HG02610 (cell line): ENCODE results near the gene PRRG4.
"Not testable (repeated sequence)": the region's sequence is repeated elsewhere in the genome, so short reads cannot be mapped to it uniquely, and the experiment has no call there.

Experiments used
- ATAC-seq: cut with Tn5 transposase; IDR thresholded peaks from one replicate; pipeline ENCODE4 v1.9.1; 2021; ENCODE audit warnings: mild to moderate bottlenecking, moderate library complexity; ENCODE audit not compliant: unreplicated experiment

Gene PRRG4

GRCh38 chr11:32884023-32884422 is 54.3 kb downstream of the PRRG4 start:
- ATAC-seq = no peak

DNA sequence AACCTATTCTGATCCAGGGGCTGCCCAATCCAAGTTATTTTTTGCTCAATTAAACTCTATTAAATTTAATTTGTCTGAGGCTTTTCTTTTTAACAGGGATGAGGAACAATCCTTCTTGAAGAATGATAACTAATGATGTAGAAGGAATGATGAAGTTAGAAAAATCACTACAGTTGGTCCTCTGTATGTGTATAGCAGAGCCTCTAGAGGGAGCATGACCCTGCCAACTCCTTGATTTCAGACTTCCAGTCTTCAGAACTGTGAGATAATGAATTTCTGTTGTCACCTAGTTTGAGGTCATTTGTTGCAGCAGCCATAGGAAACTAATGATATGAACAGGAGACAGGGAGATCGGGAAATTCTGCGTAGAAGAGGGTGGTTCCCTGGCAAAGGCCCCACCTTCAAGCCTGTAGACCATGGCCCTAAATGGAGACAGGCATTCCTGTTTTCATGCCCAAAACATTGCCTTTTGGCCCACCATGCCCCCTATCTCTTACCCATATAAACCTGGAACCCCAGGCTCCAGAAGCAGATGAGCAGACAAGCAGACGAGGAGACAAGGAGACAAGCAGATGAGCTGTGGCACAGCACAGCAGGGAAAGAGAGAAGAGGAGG is 55.1 kb downstream of the PRRG4 start:
- ATAC-seq = no peak

GRCh38 chr11:32885556-32885955 is 55.8 kb downstream of the PRRG4 start:
- no peak for ATAC-seq

GRCh38 chr11:32886180-32886579 is 56.5 kb downstream of the PRRG4 start:
- ATAC-seq = no peak

GRCh38 chr11:32887707-32888383 is 58.1 kb downstream of the PRRG4 start:
- not testable (repeated sequence) for ATAC-seq

- not testable (repeated sequence) for ATAC-seq
Observed at GRCh38 chr11:32888384-32888710, 58.6 kb downstream of the PRRG4 start.

DNA sequence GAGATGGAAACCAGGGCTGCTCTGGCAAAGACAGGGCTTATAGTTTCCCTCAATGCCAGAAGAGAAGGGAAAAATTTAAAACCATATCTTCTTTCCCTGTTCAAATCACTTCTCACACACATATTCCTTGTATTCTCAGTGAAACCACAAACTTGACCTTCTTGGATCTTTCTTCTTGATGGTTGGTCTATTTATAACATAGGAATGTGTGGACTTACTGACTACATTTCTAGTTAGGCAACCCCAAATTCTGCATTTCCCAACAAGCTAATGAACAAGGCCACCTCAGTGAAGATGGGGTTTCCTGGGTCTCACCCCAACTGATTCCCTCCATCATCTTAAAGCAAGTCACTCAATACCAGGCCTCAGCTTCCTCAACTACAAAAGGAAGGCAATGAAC is 59.1 kb downstream of the PRRG4 start:
- ATAC-seq = no peak

GRCh38 chr11:32890843-32891656 is 61.3 kb downstream of the PRRG4 start:
- no peak for ATAC-seq

- no peak for ATAC-seq
Observed at GRCh38 chr11:32891657-32892354, 62.1 kb downstream of the PRRG4 start.

DNA sequence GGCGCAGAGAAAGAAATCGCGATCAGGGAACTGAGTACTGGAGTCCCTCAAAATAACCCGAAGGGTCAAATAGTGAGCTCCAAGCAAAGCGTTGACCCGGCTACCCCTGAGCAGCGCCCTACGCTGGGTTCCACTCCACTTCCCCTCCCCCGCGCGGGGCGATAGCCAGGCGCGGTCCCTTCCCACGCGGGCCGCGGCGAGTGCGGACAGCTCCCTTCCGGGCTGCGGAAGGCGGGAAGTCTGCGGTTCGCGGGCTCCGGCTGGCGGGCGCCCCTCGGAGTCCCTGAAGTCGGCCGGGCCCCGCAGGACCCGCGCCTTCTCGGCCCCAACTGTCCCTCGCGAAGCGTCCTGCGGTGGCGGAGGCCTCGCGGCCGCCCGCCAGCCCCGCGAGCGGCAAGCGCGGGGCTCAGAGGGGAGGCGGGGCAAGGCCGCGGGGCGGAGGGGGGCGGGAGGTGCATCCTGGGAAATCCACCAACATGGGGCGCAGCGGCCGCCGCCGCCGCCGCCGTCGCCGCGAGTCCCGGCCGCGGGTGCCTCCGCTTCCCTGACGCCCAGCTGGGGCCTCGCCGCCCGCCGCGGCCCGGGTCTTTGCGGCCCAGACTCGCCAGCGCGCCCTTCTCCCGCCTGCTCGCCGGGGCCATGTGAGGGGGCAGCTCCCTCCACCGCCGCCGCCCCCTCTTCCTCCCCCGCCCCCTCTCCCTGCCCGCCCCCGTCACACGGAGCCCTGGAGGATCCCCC is 62.8 kb downstream of the PRRG4 start, which contains the start of gene QSER1:
Gene QSER1 (plus strand): TSS at position 457 of the 738 bp plus-strand sequence. CDS start 315 bp downstream, outside the sequence.
- peak; percentile 55 for ATAC-seq

DNA sequence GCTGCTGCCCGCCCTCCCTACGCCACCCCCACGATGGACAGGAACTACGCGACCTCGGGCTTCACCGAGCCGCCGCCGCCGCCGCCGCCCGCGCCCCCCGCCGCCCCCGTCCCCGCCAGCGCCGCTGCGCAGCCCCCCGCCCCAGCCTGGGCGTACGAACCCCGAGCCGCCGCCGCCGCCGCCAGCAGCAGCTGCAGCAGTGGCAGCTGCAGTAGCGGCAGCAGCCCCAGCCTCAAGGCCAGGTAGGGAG is 63.3 kb downstream of the PRRG4 start:
- no peak for ATAC-seq

GRCh38 chr11:32893343-32894148 is 63.8 kb downstream of the PRRG4 start:
- peak; percentile 22 for ATAC-seq

GRCh38 chr11:32894149-32894827 is 64.6 kb downstream of the PRRG4 start:
- ATAC-seq = no peak

DNA sequence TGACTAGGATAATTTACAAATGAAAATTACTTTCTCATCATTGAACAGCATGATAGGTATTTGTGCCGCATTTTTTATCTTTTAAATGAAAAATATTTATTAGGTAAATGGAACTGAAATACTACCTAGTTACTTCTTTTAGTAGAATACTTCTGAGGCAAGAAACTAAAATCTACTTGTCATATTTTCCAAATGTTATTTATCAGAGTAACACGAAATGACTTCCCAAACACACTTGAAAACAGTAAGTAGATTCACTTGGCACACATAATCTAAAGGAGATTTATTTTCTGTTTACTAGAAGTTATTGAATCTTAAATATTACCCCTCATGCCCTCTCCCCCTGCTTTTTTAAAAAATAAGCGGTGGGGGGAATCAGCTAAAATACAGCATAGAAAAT is 65.2 kb downstream of the PRRG4 start:
- no peak for ATAC-seq

- no peak for ATAC-seq
Observed at GRCh38 chr11:32895471-32895870, 65.7 kb downstream of the PRRG4 start.

GRCh38 chr11:32897103-32897502 is 67.4 kb downstream of the PRRG4 start:
- ATAC-seq = no peak

DNA sequence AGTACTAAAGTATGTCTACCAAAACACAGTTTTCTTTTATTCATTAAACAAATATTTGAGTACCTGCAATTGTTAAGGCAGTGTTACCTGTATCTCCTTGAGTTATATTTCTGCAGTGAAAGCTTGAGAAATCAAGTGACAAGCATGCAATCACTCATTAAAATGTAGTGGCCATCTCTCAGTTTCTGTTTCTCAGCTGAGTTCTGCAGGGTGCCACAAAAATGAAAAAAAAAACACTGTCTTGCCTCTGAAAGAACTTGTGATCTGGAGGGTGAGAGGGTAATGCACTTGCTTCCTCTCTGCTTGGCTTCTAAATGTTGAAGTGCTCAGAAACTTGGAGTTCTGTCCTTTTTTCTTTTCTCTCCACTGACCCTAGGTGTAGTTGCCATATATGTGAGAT is 69.7 kb downstream of the PRRG4 start:
- ATAC-seq = peak; percentile 47

DNA sequence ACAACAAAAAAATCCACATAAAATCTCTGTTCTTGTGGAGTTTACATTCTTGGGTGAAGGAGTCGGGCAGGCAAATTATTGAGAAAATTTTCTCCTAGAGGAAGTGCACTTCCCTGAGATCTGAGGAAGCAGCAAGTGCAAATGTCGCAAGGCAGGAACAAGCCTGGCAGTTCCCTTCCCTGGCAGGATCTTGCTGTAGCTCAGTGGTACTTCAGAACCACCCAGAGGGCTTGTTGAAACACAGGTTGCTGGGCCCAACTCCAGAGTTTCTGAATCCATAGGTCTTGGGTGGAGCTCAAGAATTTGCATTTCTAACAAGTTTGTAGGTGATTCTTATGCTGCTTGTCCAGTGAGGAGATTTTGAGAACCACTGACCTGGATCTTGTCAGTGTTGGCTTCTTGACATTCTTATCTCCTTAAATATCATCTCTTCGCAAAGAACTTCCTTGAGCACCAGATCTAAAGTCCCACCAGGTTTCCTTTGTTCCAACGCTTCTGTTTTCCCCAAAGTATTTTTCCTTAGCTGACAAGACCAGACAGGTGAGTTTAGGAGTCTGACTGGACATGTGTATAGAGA is 72.5 kb downstream of the PRRG4 start:
- no peak for ATAC-seq

DNA sequence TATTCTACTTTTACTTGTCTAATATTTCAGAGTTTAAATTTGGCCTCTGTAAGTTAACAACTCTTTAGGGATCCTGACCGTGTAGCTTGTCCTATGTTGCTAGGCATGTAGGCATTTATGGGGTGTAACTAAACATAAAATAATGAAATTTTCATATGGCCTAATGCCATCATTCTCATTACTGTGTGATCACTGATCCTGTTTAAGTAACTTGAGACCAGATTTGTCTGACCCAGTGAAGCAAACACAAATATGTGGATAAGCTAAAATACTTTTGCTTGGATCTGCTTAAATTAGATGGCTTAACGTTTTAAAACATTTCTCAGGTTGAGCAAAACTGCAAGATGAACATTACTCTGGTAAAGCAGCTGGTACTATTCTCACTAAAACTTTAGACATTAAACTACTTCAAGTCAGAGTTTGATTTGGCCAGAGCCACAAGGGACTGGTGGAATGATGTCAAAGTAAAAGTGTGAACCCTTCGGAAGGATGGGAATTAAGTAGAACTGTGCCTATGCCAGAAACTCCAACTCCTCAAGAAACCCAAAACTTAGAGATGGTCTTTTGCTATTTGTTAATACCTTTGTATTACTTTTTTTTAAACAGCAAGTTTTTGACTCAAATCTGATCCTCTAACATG is 75.4 kb downstream of the PRRG4 start:
- no peak for ATAC-seq
